Measurements from ENCODE around the gene TUBA4A.

- TF ChIP-seq, protein P1, sequence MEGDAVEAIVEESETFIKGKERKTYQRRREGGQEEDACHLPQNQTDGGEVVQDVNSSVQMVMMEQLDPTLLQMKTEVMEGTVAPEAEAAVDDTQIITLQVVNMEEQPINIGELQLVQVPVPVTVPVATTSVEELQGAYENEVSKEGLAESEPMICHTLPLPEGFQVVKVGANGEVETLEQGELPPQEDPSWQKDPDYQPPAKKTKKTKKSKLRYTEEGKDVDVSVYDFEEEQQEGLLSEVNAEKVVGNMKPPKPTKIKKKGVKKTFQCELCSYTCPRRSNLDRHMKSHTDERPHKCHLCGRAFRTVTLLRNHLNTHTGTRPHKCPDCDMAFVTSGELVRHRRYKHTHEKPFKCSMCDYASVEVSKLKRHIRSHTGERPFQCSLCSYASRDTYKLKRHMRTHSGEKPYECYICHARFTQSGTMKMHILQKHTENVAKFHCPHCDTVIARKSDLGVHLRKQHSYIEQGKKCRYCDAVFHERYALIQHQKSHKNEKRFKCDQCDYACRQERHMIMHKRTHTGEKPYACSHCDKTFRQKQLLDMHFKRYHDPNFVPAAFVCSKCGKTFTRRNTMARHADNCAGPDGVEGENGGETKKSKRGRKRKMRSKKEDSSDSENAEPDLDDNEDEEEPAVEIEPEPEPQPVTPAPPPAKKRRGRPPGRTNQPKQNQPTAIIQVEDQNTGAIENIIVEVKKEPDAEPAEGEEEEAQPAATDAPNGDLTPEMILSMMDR (IDR thresholded peaks at IDR 0.05): no peak
- TF ChIP-seq ZFX (IDR thresholded peaks at IDR 0.05; ENCODE audit: borderline replicate concordance): no peak
These were observed 44.2 kb downstream of the TUBA4A start for GRCh38 chr2:219209236-219210195.
